ENCODE data around the gene TEDDM1. TPM values are rescaled to one million over a fixed set of nuclear protein-coding genes. Genes with fewer than 3 reads are reported as not detected.
A peak's percentile ranks its signal among the peaks of the same experiment; 100 is the strongest.

The TEDDM1 gene
- total RNA-seq, 1 donor from 2014 or later, result not detected

GRCh38 chr1:182351790-182352364 is 48.6 kb downstream of the TEDDM1 start:
- H3K27me3 ChIP-seq (ENCODE audit: low read depth), result no peaks in the 10 kb centered on the region
- H3K4me1 ChIP-seq, result no peaks in the 10 kb centered on the region
- DNase-seq, result no peak
- intact Hi-C loops (cut with DNase I), result no loop called here
- ATAC-seq, result no peak
- no peak for TF ChIP-seq CTCF (IDR thresholded peaks at IDR 0.05)
- no peaks in the 10 kb centered on the region for H3K36me3 ChIP-seq
- H3K27ac ChIP-seq, result no peak overlapping the region
- H3K4me3 ChIP-seq, result no peak overlapping the region
- no peaks in the 10 kb centered on the region for H3K9me3 ChIP-seq

GRCh38 chr1:182350839-182351238 is 49.6 kb downstream of the TEDDM1 start:
- Histone ChIP-seq H3K4me3 (no peak overlapping the region), H3K27ac (no peak overlapping the region), H3K36me3 (no peaks in the 10 kb centered on the region), H3K4me1 (no peaks in the 10 kb centered on the region), H3K27me3 (ENCODE audit: low read depth) (no peaks in the 10 kb centered on the region), H3K9me3 (no peaks in the 10 kb centered on the region)
- TF ChIP-seq CTCF (IDR thresholded peaks at IDR 0.05), result no peak
- intact Hi-C loops (cut with DNase I), result no loop called here
- peak; percentile 42 to 60 for ATAC-seq
- DNase-seq, result no peak

DNA sequence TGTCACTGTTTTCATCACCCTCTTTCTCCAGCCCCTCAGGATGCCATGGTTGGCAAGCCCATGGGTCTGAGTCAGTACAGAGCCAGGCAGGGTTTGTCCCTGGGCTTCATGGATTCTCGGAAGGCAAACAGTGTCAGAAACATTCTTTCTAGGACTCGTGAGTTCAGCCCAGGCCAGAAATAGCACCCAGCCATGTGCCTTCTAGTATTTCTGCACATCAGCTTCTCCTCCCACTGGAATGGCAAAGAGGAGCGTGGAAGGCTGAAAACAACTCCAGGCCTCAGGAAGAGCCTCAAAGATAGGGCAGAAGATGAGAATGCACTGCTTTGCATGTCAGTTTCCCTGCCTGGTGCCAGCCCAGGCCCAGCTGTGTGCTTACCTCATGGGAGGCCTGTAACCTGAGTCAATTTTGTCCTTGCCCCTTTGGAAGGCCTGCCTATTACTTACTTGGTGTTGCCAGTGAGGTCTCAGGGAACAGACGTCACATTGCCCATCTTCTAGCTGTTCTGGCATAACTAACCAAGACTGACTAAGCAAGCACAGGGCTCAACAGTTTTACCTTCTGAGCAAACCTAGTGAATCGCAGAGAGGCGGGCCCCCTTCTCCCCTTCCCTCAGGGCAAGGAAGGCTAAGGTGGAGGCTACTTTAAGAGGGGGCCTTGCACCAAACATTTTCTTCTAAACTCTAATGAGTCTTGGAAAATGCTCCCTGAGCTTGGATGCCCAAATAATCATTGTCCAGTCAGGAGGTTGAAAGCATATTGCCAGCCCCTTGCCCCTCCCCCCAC is 51.3 kb downstream of the TEDDM1 start:
- ATAC-seq (no peak), DNase-seq (no peak)
- intact Hi-C loops (cut with DNase I), result no loop called here
- no peak for TF ChIP-seq CTCF (IDR thresholded peaks at IDR 0.05)
- Histone ChIP-seq H3K9me3 (no peaks in the 10 kb centered on the region), H3K27ac (no peak overlapping the region), H3K4me3 (no peak overlapping the region), H3K4me1 (no peaks in the 10 kb centered on the region), H3K27me3 (ENCODE audit: low read depth) (no peaks in the 10 kb centered on the region), H3K36me3 (no peaks in the 10 kb centered on the region)

Other genes starting within 250 kb of the TEDDM1 start
- gene GLUL, start 8.9 kb downstream of the TEDDM1 start, total RNA-seq, result 1,362 TPM
- not detected for gene RGSL1, start 49.5 kb upstream of the TEDDM1 start, total RNA-seq
- 16.5 TPM for gene RNASEL, start 188.6 kb upstream of the TEDDM1 start, total RNA-seq
- 14.6 TPM for gene RGS16, start 203.7 kb upstream of the TEDDM1 start, total RNA-seq